K562 (cell line): ENCODE measurements around the gene AAMP.

ENCODE experiments used
- CTCF ChIP-seq, 3 experiments: IDR thresholded peaks in 2 of 3; conservative IDR thresholded peaks in 1 of 3; 2 replicates each; pipeline ENCODE4 v1.5.1; 2011 to 2012; ENCODE audit warnings: low read length in 3 of 3, mild to moderate bottlenecking in 3 of 3, control low read depth in 2 of 3, improper control_type of control experiment in 1 of 3, inconsistent platforms in 1 of 3, low read depth in 1 of 3, mixed read lengths in 1 of 3, moderate library complexity in 1 of 3; ENCODE audit not compliant: insufficient read depth in 2 of 3
- POLR2A ChIP-seq: fragments of 450-650 bp; conservative IDR thresholded peaks from 2 replicates; pipeline ENCODE4 v1.6.1; 2016
- SIX5 ChIP-seq, 2 experiments: IDR thresholded peaks; 2 replicates each; pipeline ENCODE4 v1.6.1; 2011; ENCODE audit warnings: low read length in 2 of 2, borderline replicate concordance in 1 of 2, low read depth in 1 of 2, mild to moderate bottlenecking in 1 of 2, moderate library complexity in 1 of 2; ENCODE audit not compliant: insufficient read depth in 1 of 2
- STAT5B ChIP-seq: fragments of 250-450 bp; sonication (Bioruptor Pico); IDR thresholded peaks from 2 replicates; pipeline ENCODE4 v1.8.0; 2021; ENCODE audit warnings: mild to moderate bottlenecking, inconsistent platforms
- TBP ChIP-seq: optimal IDR thresholded peaks from 2 replicates; pipeline ENCODE3; 2011; ENCODE audit warnings: low read depth, low read length, improper control_type of control experiment
- USF1 ChIP-seq: sonication (generic); formaldehyde crosslinking; IDR thresholded peaks from 2 replicates; pipeline ENCODE4 v1.9.0; 2022; ENCODE audit warnings: mild to moderate bottlenecking, missing genetic modification reagents
- ZBTB34 ChIP-seq: fragments of 250-450 bp; sonication (Bioruptor Pico); IDR thresholded peaks from 2 replicates; pipeline ENCODE4 v1.8.0; 2021; ENCODE audit warnings: mild to moderate bottlenecking, moderate library complexity
- ZNF23 ChIP-seq: fragments of 250-450 bp; sonication (Bioruptor Pico); IDR thresholded peaks from 2 replicates; pipeline ENCODE4 v1.4.0; 2020; ENCODE audit warnings: mild to moderate bottlenecking
- ZNF707 ChIP-seq: fragments of 250-450 bp; sonication (Bioruptor Pico); conservative IDR thresholded peaks from 2 replicates; pipeline ENCODE4 v1.8.0; 2022; ENCODE audit warnings: inconsistent platforms, mild to moderate bottlenecking, moderate library complexity
- TF ChIP-seq, protein P1 (sequence below): sonication (generic); IDR thresholded peaks from 2 replicates; pipeline ENCODE4 v1.6.1; 2016
- TF ChIP-seq, protein P2 (sequence below): sonication (generic); formaldehyde crosslinking; IDR thresholded peaks from 2 replicates; pipeline ENCODE4 v1.8.0; 2022; ENCODE audit warnings: mild to moderate bottlenecking, low read depth, missing genetic modification reagents

DNA sequence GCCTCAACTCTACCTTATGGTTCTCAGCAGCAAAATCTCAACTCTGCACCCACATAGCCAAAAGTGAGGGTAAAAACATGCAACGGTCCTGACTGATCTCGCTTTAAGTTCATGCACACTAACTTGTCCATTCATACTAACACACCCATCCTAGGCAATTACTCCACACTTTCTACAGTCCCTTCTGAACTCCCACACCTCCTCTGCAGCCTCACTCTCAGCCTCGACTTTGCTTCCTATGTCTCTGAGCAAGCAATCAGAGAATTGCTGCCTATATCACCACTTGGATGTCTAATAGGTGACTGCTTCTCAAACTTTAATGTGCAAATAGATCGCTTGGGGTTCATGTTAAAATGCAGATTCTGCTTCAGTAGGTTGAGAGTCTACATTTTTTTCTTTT, 30.2 kb upstream of the AAMP start:
- TF ChIP-seq POLR2A (no peak), ZNF707 (CRISPR knock-in tag) (no peak), USF1 (CRISPR knock-in tag) (no peak), SIX5 (IDR thresholded peaks at IDR 0.05; ENCODE audit: borderline replicate concordance in 1 of 2, insufficient read depth in 1 of 2, low read depth in 1 of 2, low read length in 2 of 2) (no peak), CTCF (IDR thresholded peaks at IDR 0.05 in 2 of 3, conservative IDR thresholded peaks at IDR 0.05 in 1 of 3; ENCODE audit: insufficient read depth in 2 of 3, low read depth in 1 of 3, low read length in 3 of 3) (no peak), STAT5B (CRISPR knock-in tag) (no peak), TBP (no peak), ZNF23 (no peak), ZBTB34 (no peak)
- TF ChIP-seq, protein P1, sequence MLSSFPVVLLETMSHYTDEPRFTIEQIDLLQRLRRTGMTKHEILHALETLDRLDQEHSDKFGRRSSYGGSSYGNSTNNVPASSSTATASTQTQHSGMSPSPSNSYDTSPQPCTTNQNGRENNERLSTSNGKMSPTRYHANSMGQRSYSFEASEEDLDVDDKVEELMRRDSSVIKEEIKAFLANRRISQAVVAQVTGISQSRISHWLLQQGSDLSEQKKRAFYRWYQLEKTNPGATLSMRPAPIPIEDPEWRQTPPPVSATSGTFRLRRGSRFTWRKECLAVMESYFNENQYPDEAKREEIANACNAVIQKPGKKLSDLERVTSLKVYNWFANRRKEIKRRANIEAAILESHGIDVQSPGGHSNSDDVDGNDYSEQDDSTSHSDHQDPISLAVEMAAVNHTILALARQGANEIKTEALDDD: no peak
- TF ChIP-seq, protein P2, sequence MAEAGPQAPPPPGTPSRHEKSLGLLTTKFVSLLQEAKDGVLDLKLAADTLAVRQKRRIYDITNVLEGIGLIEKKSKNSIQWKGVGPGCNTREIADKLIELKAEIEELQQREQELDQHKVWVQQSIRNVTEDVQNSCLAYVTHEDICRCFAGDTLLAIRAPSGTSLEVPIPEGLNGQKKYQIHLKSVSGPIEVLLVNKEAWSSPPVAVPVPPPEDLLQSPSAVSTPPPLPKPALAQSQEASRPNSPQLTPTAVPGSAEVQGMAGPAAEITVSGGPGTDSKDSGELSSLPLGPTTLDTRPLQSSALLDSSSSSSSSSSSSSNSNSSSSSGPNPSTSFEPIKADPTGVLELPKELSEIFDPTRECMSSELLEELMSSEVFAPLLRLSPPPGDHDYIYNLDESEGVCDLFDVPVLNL (CRISPR knock-in tag): no peak
